ENCODE measurements around the gene CFAP99. TPM values are rescaled to one million over a fixed set of nuclear protein-coding genes. Genes with fewer than 3 reads are reported as not detected.

The CFAP99 gene
- total RNA-seq, 3 donors from 2014 or later, result 0.15 to 2.0 TPM; not detected in 1

GRCh38 chr4:2489081-2489805, 70.5 kb downstream of the CFAP99 start:
- intact Hi-C loops (cut with DNase I; ENCODE audit: low total_unique reads), result no loop called here
- DNase-seq (ENCODE audit: low spot score in 2 of 2), result no peak
- TF ChIP-seq CTCF (IDR thresholded peaks at IDR 0.05), result no peak
- TF ChIP-seq POLR2A (IDR thresholded peaks at IDR 0.05), result no peak
- TF ChIP-seq POLR2AphosphoS5 (IDR thresholded peaks at IDR 0.05), result no peak
- no peaks in the 10 kb centered on the region for H3K9me3 ChIP-seq
- no peak overlapping the region for H3K4me3 ChIP-seq
- H3K4me1 ChIP-seq, result no peaks in the 10 kb centered on the region
- no peaks in the 10 kb centered on the region for H3K27me3 ChIP-seq
- H3K36me3 ChIP-seq, result peaks cover 5% of the 10 kb centered on the region
- H3K27ac ChIP-seq, result peak overlapping the region in 1 of 2 donors; percentile 50

- no peaks in the 10 kb centered on the region for H3K4me1 ChIP-seq
- H3K36me3 ChIP-seq, result peaks cover 5% of the 10 kb centered on the region
Measured at GRCh38 chr4:2489841-2490552, 71.2 kb downstream of the CFAP99 start.

GRCh38 chr4:2492970-2493369, 74.2 kb downstream of the CFAP99 start:
- Histone ChIP-seq H3K27ac (peak overlapping the region in 1 of 2 donors; percentile 36), H3K4me3 (no peak overlapping the region), H3K27me3 (no peaks in the 10 kb centered on the region), H3K4me1 (no peaks in the 10 kb centered on the region), H3K9me3 (no peaks in the 10 kb centered on the region), H3K36me3 (peaks cover 5% of the 10 kb centered on the region)
- DNase-seq (ENCODE audit: low spot score in 2 of 2), result no peak
- intact Hi-C loops (cut with DNase I; ENCODE audit: low total_unique reads), result no loop called here
- no peak for TF ChIP-seq POLR2AphosphoS5 (IDR thresholded peaks at IDR 0.05)
- no peak for TF ChIP-seq CTCF (IDR thresholded peaks at IDR 0.05)
- no peak for TF ChIP-seq POLR2A (IDR thresholded peaks at IDR 0.05)

More at GRCh38 chr4:2489841-2490552, 71.2 kb downstream of the CFAP99 start:
- no peak for DNase-seq (ENCODE audit: low spot score in 2 of 2)
- no peaks in the 10 kb centered on the region for H3K9me3 ChIP-seq
- H3K4me3 ChIP-seq, result no peak overlapping the region
- intact Hi-C loops (cut with DNase I; ENCODE audit: low total_unique reads), result no loop called here
- peak overlapping the region in 1 of 2 donors; percentile 50 for H3K27ac ChIP-seq
- no peaks in the 10 kb centered on the region for H3K27me3 ChIP-seq
- TF ChIP-seq POLR2AphosphoS5 (IDR thresholded peaks at IDR 0.05), result no peak
- TF ChIP-seq CTCF (IDR thresholded peaks at IDR 0.05), result no peak
- TF ChIP-seq POLR2A (IDR thresholded peaks at IDR 0.05), result no peak

- Histone ChIP-seq H3K27me3 (no peaks in the 10 kb centered on the region), H3K9me3 (no peaks in the 10 kb centered on the region), H3K27ac (peak overlapping the region in 1 of 2 donors; percentile 60), H3K4me1 (no peaks in the 10 kb centered on the region), H3K4me3 (no peak overlapping the region), H3K36me3 (peaks cover 5% of the 10 kb centered on the region)
- intact Hi-C loops (cut with DNase I; ENCODE audit: low total_unique reads), result no loop called here
- DNase-seq (ENCODE audit: low spot score in 2 of 2), result no peak
- no peak for TF ChIP-seq POLR2AphosphoS5 (IDR thresholded peaks at IDR 0.05)
Measured at GRCh38 chr4:2494992-2495391, 76.2 kb downstream of the CFAP99 start.

GRCh38 chr4:2497324-2497723, 78.6 kb downstream of the CFAP99 start:
- H3K9me3 ChIP-seq, result no peaks in the 10 kb centered on the region
- no peak overlapping the region for H3K27ac ChIP-seq
- no peaks in the 10 kb centered on the region for H3K36me3 ChIP-seq
- intact Hi-C loops (cut with DNase I; ENCODE audit: low total_unique reads), result no loop called here
- TF ChIP-seq CTCF (IDR thresholded peaks at IDR 0.05) (no peak), POLR2A (IDR thresholded peaks at IDR 0.05) (no peak), POLR2AphosphoS5 (IDR thresholded peaks at IDR 0.05) (no peak)
- no peak overlapping the region for H3K4me3 ChIP-seq
- DNase-seq (ENCODE audit: low spot score in 2 of 2), result no peak
- no peaks in the 10 kb centered on the region for H3K27me3 ChIP-seq
- no peaks in the 10 kb centered on the region for H3K4me1 ChIP-seq

Data from breast epithelium (tissue), 4 donors.